HepG2 (cell line): ENCODE data around the gene ILRUN. TPM values are rescaled to one million over a fixed set of nuclear protein-coding genes. Genes with fewer than 3 reads are reported as not detected.

ENCODE experiments used
- ARID2 ChIP-seq: sonication (generic); formaldehyde crosslinking; IDR thresholded peaks from 2 replicates; pipeline ENCODE4 v1.8.1; 2022; ENCODE audit warnings: mild to moderate bottlenecking, missing genetic modification reagents, borderline replicate concordance
- CREM ChIP-seq, 2 experiments: sonication (generic) in 1 of 2; formaldehyde crosslinking in 1 of 2; IDR thresholded peaks; 2 replicates each; pipeline versions ENCODE4 v1.4.0 to v1.6.1; 2016 to 2020; ENCODE audit warnings: antibody characterized with exemption in 1 of 2, mild to moderate bottlenecking in 1 of 2, missing genetic modification reagents in 1 of 2
- FOXP1 ChIP-seq, 2 experiments: fragments of 450-650 bp in 1 of 2; IDR thresholded peaks; 2 replicates each; pipeline ENCODE4 v1.6.1; 2017 to 2018; ENCODE audit warnings: antibody characterized with exemption in 1 of 2
- GATAD2A ChIP-seq: IDR thresholded peaks from 2 replicates; pipeline ENCODE4 v1.6.1; 2016
- GLI4 ChIP-seq: sonication (generic); formaldehyde crosslinking; IDR thresholded peaks from 2 replicates; pipeline ENCODE4 v1.5.1; 2020; ENCODE audit warnings: missing genetic modification reagents, mild to moderate bottlenecking, moderate library complexity, borderline replicate concordance
- GMEB1 ChIP-seq: sonication (generic); formaldehyde crosslinking; IDR thresholded peaks from 2 replicates; pipeline ENCODE4 v1.5.1; 2020; ENCODE audit warnings: missing genetic modification reagents, mild to moderate bottlenecking, borderline replicate concordance
- GMEB2 ChIP-seq: IDR thresholded peaks from 2 replicates; pipeline ENCODE4 v1.6.1; 2016; ENCODE audit warnings: missing biosample characterization, missing genetic modification reagents, low read depth
- MIER2 ChIP-seq: IDR thresholded peaks from 2 replicates; pipeline ENCODE4 v1.6.1; 2016; ENCODE audit warnings: missing biosample characterization, missing genetic modification reagents
- MXD4 ChIP-seq: IDR thresholded peaks from 2 replicates; pipeline ENCODE4 v1.6.1; 2016; ENCODE audit warnings: mild to moderate bottlenecking, missing biosample characterization, missing genetic modification reagents
- NCOA5 ChIP-seq: sonication (generic); formaldehyde crosslinking; IDR thresholded peaks from 2 replicates; pipeline ENCODE4 v1.4.0; 2020; ENCODE audit warnings: missing genetic modification reagents
- NFE2L2 ChIP-seq: fragments of 150-350 bp; IDR thresholded peaks from 2 replicates; pipeline ENCODE4 v1.6.1; 2014; ENCODE audit warnings: low read length
- NFKBIZ ChIP-seq: IDR thresholded peaks from 2 replicates; pipeline ENCODE4 v1.6.1; 2018; ENCODE audit warnings: missing genetic modification reagents, missing compliant biosample characterization
- NFYB ChIP-seq: sonication (generic); formaldehyde crosslinking; IDR thresholded peaks from 2 replicates; pipeline ENCODE4 v1.4.0; 2020; ENCODE audit warnings: missing genetic modification reagents
- NKX3-1 ChIP-seq: sonication (generic); formaldehyde crosslinking; IDR thresholded peaks from 2 replicates; pipeline ENCODE4 v1.5.0; 2020; ENCODE audit warnings: missing genetic modification reagents
- NR2F6 ChIP-seq, 2 experiments: IDR thresholded peaks; 2 replicates each; pipeline ENCODE4 v1.6.1; 2016; ENCODE audit warnings: antibody characterized with exemption in 1 of 2, mild to moderate bottlenecking in 1 of 2
- REPIN1 ChIP-seq: sonication (generic); formaldehyde crosslinking; IDR thresholded peaks from 2 replicates; pipeline ENCODE4 v1.8.0; 2022; ENCODE audit warnings: missing genetic modification reagents, low read depth, mild to moderate bottlenecking, borderline replicate concordance
- RFXANK ChIP-seq: IDR thresholded peaks from 2 replicates; pipeline ENCODE4 v1.6.1; 2016
- SP140L ChIP-seq: sonication (generic); formaldehyde crosslinking; IDR thresholded peaks from 2 replicates; pipeline ENCODE4 v1.4.0; 2020; ENCODE audit warnings: missing genetic modification reagents, borderline replicate concordance
- SP5 ChIP-seq: IDR thresholded peaks from 2 replicates; pipeline ENCODE4 v1.6.1; 2016; ENCODE audit warnings: low read depth, borderline replicate concordance
- THAP11 ChIP-seq: IDR thresholded peaks from 2 replicates; pipeline ENCODE4 v1.6.1; 2016; ENCODE audit warnings: missing biosample characterization, missing genetic modification reagents
- ZBTB21 ChIP-seq: sonication (generic); formaldehyde crosslinking; IDR thresholded peaks from 2 replicates; pipeline ENCODE4 v1.4.0; 2020; ENCODE audit warnings: missing genetic modification reagents
- ZFY ChIP-seq: sonication (generic); formaldehyde crosslinking; IDR thresholded peaks from 2 replicates; pipeline ENCODE4 v1.4.0; 2020; ENCODE audit warnings: missing genetic modification reagents
- ZMYM4 ChIP-seq: sonication (generic); formaldehyde crosslinking; IDR thresholded peaks from 2 replicates; pipeline ENCODE4 v1.8.1; 2023; ENCODE audit warnings: mild to moderate bottlenecking, missing genetic modification reagents
- ZNF101 ChIP-seq: sonication (generic); formaldehyde crosslinking; IDR thresholded peaks from 2 replicates; pipeline ENCODE4 v1.4.0; 2020; ENCODE audit warnings: mild to moderate bottlenecking, low read depth, missing genetic modification reagents, borderline replicate concordance
- ZNF12 ChIP-seq: sonication (generic); formaldehyde crosslinking; IDR thresholded peaks from 2 replicates; pipeline ENCODE4 v1.5.0; 2020; ENCODE audit warnings: missing genetic modification reagents
- polyA plus RNA-seq, 8 experiments: library from polyadenylated mRNA; depleted of rRNA in 3 of 8; stranded (reverse) in 7 of 8; unstranded in 1 of 8; fragments of >200 nt; fragmentation: Illumina TruSeq in 4 of 8; extraction: Trizol in 4 of 8; gene quantifications; 2 replicates each; pipeline versions ENCODE4 v1.2.1 to v1.2.3, GENCODE V29; 2011 to 2016; ENCODE audit warnings: low read depth in 4 of 8, missing spikeins in 1 of 8, mixed read lengths in 1 of 8; ENCODE audit not compliant: insufficient read depth in 1 of 8
- total RNA-seq, 5 experiments: library from RNA; depleted of rRNA; stranded (reverse); fragments of >200 nt; fragmentation: Illumina TruSeq; extraction: Trizol; gene quantifications; 2 replicates each; pipeline ENCODE4 v1.2.3, GENCODE V29; 2016; ENCODE audit warnings: low read depth in 1 of 5
- TF ChIP-seq, protein P1 (sequence below), 2 experiments: IDR thresholded peaks; 2 replicates each; pipeline ENCODE4 v1.6.1; 2011 to 2012; ENCODE audit warnings: low read length in 2 of 2, borderline replicate concordance in 1 of 2, low read depth in 1 of 2, mild to moderate bottlenecking in 1 of 2, moderate library complexity in 1 of 2

The ILRUN gene
- total and polyA plus RNA-seq, 2 of the 13 experiments (the other 11 are each of a cell fraction or from before 2014, with no cell fraction given): 45.5 to 66.6 TPM

DNA sequence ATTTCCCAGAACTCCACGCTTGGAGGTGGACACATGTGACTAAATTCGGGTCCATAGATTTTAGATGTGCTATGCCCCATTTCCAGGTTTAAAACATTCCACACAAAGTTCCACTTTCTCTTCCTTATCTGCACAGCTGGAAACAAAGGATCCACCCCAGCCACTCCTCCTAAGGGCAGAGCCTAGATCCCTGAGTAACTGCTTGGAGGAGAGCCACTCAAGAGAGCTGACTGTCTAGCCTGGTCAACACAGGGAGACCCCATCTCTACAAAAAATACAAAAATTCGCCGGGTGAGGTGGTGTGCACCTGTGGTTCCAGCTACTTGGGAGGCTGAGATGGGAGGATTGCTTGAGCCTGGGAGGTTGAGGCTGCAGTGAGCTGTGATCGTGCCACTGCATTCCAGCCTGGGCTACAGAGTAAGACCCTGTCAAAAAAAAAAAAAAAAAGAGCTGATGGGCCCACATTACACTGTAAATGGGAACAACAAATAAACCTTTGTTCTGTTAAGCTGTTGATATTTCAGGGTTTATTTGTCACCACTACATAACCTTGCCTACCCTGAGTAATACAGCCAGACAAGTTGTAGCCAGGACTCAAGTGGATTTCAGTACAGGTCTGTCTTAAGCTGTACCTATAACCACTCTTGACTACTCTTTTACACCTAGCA is 35.0 kb upstream of the ILRUN start (continued):
- TF ChIP-seq GMEB2: no peak
- no peak for TF ChIP-seq SP140L (CRISPR knock-in tag)
- no peak for TF ChIP-seq MXD4
- TF ChIP-seq CREM (IDR thresholded peaks at IDR 0.05): 0 out of 2 replicates have a peak, but pooled peaks have one; percentile 20
- TF ChIP-seq CREM (CRISPR knock-in tag; IDR thresholded peaks at IDR 0.05): no peak
- peak; percentile 98 for TF ChIP-seq ZNF12 (CRISPR knock-in tag)
- TF ChIP-seq SP5 (CRISPR knock-in tag): no peak
- no peak for TF ChIP-seq ZNF101 (CRISPR knock-in tag)
- TF ChIP-seq FOXP1 (IDR thresholded peaks at IDR 0.05): peak; percentile 40; the same call in 1 of the 2 replicates
- peak; percentile 58; the same call in 1 of the 2 replicates for TF ChIP-seq FOXP1 (CRISPR knock-in tag; IDR thresholded peaks at IDR 0.05)
- TF ChIP-seq, protein P1, sequence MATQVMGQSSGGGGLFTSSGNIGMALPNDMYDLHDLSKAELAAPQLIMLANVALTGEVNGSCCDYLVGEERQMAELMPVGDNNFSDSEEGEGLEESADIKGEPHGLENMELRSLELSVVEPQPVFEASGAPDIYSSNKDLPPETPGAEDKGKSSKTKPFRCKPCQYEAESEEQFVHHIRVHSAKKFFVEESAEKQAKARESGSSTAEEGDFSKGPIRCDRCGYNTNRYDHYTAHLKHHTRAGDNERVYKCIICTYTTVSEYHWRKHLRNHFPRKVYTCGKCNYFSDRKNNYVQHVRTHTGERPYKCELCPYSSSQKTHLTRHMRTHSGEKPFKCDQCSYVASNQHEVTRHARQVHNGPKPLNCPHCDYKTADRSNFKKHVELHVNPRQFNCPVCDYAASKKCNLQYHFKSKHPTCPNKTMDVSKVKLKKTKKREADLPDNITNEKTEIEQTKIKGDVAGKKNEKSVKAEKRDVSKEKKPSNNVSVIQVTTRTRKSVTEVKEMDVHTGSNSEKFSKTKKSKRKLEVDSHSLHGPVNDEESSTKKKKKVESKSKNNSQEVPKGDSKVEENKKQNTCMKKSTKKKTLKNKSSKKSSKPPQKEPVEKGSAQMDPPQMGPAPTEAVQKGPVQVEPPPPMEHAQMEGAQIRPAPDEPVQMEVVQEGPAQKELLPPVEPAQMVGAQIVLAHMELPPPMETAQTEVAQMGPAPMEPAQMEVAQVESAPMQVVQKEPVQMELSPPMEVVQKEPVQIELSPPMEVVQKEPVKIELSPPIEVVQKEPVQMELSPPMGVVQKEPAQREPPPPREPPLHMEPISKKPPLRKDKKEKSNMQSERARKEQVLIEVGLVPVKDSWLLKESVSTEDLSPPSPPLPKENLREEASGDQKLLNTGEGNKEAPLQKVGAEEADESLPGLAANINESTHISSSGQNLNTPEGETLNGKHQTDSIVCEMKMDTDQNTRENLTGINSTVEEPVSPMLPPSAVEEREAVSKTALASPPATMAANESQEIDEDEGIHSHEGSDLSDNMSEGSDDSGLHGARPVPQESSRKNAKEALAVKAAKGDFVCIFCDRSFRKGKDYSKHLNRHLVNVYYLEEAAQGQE (IDR thresholded peaks at IDR 0.05; ENCODE audit: borderline replicate concordance in 1 of 2, low read depth in 1 of 2, low read length in 2 of 2): no peak
- TF ChIP-seq NCOA5 (CRISPR knock-in tag): no peak
- TF ChIP-seq NFKBIZ (CRISPR knock-in tag): no peak
- no peak for TF ChIP-seq RFXANK (CRISPR knock-in tag)
- no peak for TF ChIP-seq ZBTB21 (CRISPR knock-in tag)
- TF ChIP-seq ZFY: no peak
- no peak for TF ChIP-seq NFYB (CRISPR knock-in tag)
- TF ChIP-seq NR2F6 (IDR thresholded peaks at IDR 0.05): no peak
- no peak for TF ChIP-seq NR2F6 (CRISPR knock-in tag; IDR thresholded peaks at IDR 0.05)
- TF ChIP-seq MIER2 (CRISPR knock-in tag): no peak
- no peak for TF ChIP-seq GMEB1 (CRISPR knock-in tag)
- TF ChIP-seq ARID2 (CRISPR knock-in tag): no peak
- no peak for TF ChIP-seq THAP11 (CRISPR knock-in tag)
- TF ChIP-seq REPIN1: no peak
- no peak for TF ChIP-seq NFE2L2
- no peak for TF ChIP-seq NKX3-1 (CRISPR knock-in tag)
- TF ChIP-seq ZMYM4 (CRISPR knock-in tag): 0 out of 2 replicates have a peak, but pooled peaks have one; percentile 36
- TF ChIP-seq GLI4 (CRISPR knock-in tag): no peak
- TF ChIP-seq GATAD2A (CRISPR knock-in tag): peak; percentile 25; the same call in 1 of the 2 replicates
